Heart left ventricle (tissue), 16 donors: ENCODE results near the gene LRP1. TPM values are rescaled to one million over a fixed set of nuclear protein-coding genes. Genes with fewer than 3 reads are reported as not detected.

ENCODE experiments used
- ATAC-seq, 4 donors: fragments of 200-7000 bp; cut with Tn5 transposase; one replicate each; pipeline ENCODE4 v1.9.1; 2020 to 2022; ENCODE audit warnings: moderate library complexity in 4 of 4, mild to moderate bottlenecking in 3 of 4, moderate number of reproducible peaks in 1 of 4
- DNase-seq, 5 donors: peaks; one replicate each; pipeline ENCODE4 v3.0.0-alpha.2; 2020
- H3K27ac ChIP-seq, 12 donors: fragments of 200-600 bp; sonication (generic) in 4 of 12; one replicate each; pipeline versions ENCODE4 v1.5.0 to v1.8.0; 2016 to 2022; ENCODE audit warnings: mild to moderate bottlenecking in 2 of 12
- H3K27me3 ChIP-seq, 9 donors: fragments of 200-600 bp; sonication (generic) in 2 of 9; one replicate each; pipeline versions ENCODE4 v1.5.1 to v1.8.0; 2016 to 2022; ENCODE audit warnings: mild to moderate bottlenecking in 3 of 9
- H3K36me3 ChIP-seq, 9 donors: fragments of 200-600 bp; sonication (generic) in 2 of 9; one replicate each; pipeline versions ENCODE4 v1.5.0 to v1.8.0; 2018 to 2022; ENCODE audit warnings: mild to moderate bottlenecking in 2 of 9
- H3K4me1 ChIP-seq, 12 donors: fragments of 200-600 bp; sonication (generic) in 4 of 12; one replicate each; pipeline versions ENCODE4 v1.5.0 to v1.8.0; 2016 to 2022; ENCODE audit warnings: mild to moderate bottlenecking in 3 of 12
- H3K4me3 ChIP-seq, 12 donors: fragments of 200-600 bp; sonication (generic) in 4 of 12; one replicate each; pipeline versions ENCODE4 v1.5.0 to v1.8.0; 2017 to 2022; ENCODE audit warnings: mild to moderate bottlenecking in 9 of 12, moderate library complexity in 4 of 12
- H3K9me3 ChIP-seq, 12 donors: fragments of 200-600 bp; sonication (generic) in 4 of 12; one replicate each; pipeline versions ENCODE4 v1.5.0 to v1.8.0; 2016 to 2022; ENCODE audit warnings: mild to moderate bottlenecking in 1 of 12
- POLR2A ChIP-seq, 2 donors: fragments of 450-650 bp; IDR thresholded peaks; one replicate each; pipeline ENCODE4 v1.6.1; 2017; ENCODE audit warnings: antibody characterized with exemption in 2 of 2, mild to moderate bottlenecking in 2 of 2, moderate library complexity in 2 of 2
- WGBS, 4 donors: extraction: QIAGEN DNeasy Blood & Tissue Kit in 2 of 4; methylation state at CpG; one replicate each; pipeline versions ENCODE4 v1.1.5 to v1.1.7; 2013 to 2018; 5-methylcytosine and 5-hydroxymethylcytosine counted together
- intact Hi-C, 10 donors: fragments of 100-400 bp; cut with DNase I; formaldehyde crosslinking; loops; one replicate each; pipeline versions ENCODE4 v1.11.1 to v1.14.2; 2022
- polyA plus RNA-seq, 2 donors: library from polyadenylated mRNA; stranded (reverse); fragments of 200-250 nt; gene quantifications; one replicate each; pipeline ENCODE4 v1.2.3, GENCODE V29; 2013
- total RNA-seq, 9 donors: library from RNA; depleted of rRNA in 2 of 9; stranded (reverse); fragments of >200 nt in 2 of 9; fragmentation: NEBNext Ultra II Directional in 3 of 9; extraction: Animal tissue kit (Norgen Biotek cat#: 25700) in 3 of 9; gene quantifications; one replicate each; pipeline versions ENCODE4 v1.1.0 to v1.2.4, GENCODE V29; 2016 to 2023
- TF ChIP-seq, protein P1 (sequence below), 12 donors: fragments of 200-600 bp; sonication (generic) in 4 of 12; IDR thresholded peaks; one replicate each; pipeline versions ENCODE4 v1.5.0 to v1.8.0; 2018 to 2022; ENCODE audit warnings: antibody characterized with exemption in 12 of 12, mild to moderate bottlenecking in 5 of 12
- donor health status: ischemic (EF 13 %, LVEDD 7.1; RV severe dilation, severe dysfunction).
- donor health status: healthy with polysubstance abuse.
- donor health status: DM: no; HTN: yes; CAD: no.
- donor health status: DM: no; HTN: no; CAD: no.
- donor health status: ischemic (EF 25% LVEDD 6.9; RV normal size, moderate dysfunction).
- donor health status: ischemic (EF 25% LVEDD 5.7; RV mildly dilated, moderate dysfunction).
- donor health status: healthy.
- donor health status: DM: yes; HTN: yes; CAD: no.
- donor health status: ischemic (EF 35%, LVEDD 5.7; RV mildly dilated, moderate dysfunction).
- donor health status: nonischemic (EF 11% LVEDD 7.7; RV severe dilation, severe dysfunction).
- donor health status: DM: yes; HTN: yes; CAD: no.
- donor health status: PGD.
- donor health status: ischemic (EF 29% LVEDD 5.4; RV normal size, mild dysfunction).
- donor health status: nonischemic (EF 23%, LVEDD 6.1; RV moderate dilation, normal function).

Gene LRP1
- total and polyA plus RNA-seq, 11 donors, result 23.0 to 316 (median 69.0) TPM

GRCh38 chr12:57176139-57176477 lies 47.8 kb downstream of the LRP1 start:
- H3K36me3 ChIP-seq, result peaks cover 0 to 93% (median 72%) of the 10 kb centered on the region in 9 donors
- WGBS, 4 donors, result 80 to 88% (median 86%) methylated on average over 9 of the region's 9 CpGs
- intact Hi-C loops, result loop anchor here in 3 of 10 donors (2.0 to 10.0 kb wide), 3 partner anchors 49 to 111 kb away; no protein-coding TSS in a partner anchor

DNA sequence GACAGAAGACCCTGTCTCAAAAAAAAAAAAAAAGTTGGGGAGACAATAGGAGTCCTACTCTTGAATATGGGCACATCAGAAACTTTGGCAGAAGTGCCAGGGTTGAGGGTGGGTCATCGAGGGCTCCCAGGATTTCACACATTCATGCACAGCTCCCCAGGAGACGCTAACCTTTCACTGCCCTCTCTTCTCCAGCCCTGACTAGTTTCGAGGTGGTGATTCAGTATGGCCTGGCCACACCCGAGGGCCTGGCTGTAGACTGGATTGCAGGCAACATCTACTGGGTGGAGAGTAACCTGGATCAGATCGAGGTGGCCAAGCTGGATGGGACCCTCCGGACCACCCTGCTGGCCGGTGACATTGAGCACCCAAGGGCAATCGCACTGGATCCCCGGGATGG lies 48.6 kb downstream of the LRP1 start:
- WGBS, 4 donors, result 92 to 95% (median 93%) methylated on average over 5 to 9 of the region's 9 CpGs
- peaks cover 0 to 94% (median 79%) of the 10 kb centered on the region in 9 donors for H3K36me3 ChIP-seq
- no peak for ATAC-seq

More at GRCh38 chr12:57176139-57176477, 47.8 kb downstream of the LRP1 start:
- H3K27me3 ChIP-seq, result no peaks in the 10 kb centered on the region
- no peaks in the 10 kb centered on the region for H3K9me3 ChIP-seq
- no peak overlapping the region for H3K27ac ChIP-seq
- no peak for ATAC-seq
- TF ChIP-seq, protein P1, sequence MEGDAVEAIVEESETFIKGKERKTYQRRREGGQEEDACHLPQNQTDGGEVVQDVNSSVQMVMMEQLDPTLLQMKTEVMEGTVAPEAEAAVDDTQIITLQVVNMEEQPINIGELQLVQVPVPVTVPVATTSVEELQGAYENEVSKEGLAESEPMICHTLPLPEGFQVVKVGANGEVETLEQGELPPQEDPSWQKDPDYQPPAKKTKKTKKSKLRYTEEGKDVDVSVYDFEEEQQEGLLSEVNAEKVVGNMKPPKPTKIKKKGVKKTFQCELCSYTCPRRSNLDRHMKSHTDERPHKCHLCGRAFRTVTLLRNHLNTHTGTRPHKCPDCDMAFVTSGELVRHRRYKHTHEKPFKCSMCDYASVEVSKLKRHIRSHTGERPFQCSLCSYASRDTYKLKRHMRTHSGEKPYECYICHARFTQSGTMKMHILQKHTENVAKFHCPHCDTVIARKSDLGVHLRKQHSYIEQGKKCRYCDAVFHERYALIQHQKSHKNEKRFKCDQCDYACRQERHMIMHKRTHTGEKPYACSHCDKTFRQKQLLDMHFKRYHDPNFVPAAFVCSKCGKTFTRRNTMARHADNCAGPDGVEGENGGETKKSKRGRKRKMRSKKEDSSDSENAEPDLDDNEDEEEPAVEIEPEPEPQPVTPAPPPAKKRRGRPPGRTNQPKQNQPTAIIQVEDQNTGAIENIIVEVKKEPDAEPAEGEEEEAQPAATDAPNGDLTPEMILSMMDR (IDR thresholded peaks at IDR 0.05), result peak in 2 of 12 donors; percentile 5 to 14
- TF ChIP-seq POLR2A (IDR thresholded peaks at IDR 0.05), result no peak
- H3K4me1 ChIP-seq, result peaks cover 0 to 15% (median 1%) of the 10 kb centered on the region in 12 donors
- DNase-seq, result no peak
- no peak overlapping the region for H3K4me3 ChIP-seq

GRCh38 chr12:57177354-57177753 lies 49.1 kb downstream of the LRP1 start:
- no peak overlapping the region for H3K4me3 ChIP-seq
- no peaks in the 10 kb centered on the region for H3K27me3 ChIP-seq
- peaks cover 0 to 15% (median 1%) of the 10 kb centered on the region in 12 donors for H3K4me1 ChIP-seq
- ATAC-seq (no peak), DNase-seq (no peak)
- WGBS, 4 donors, result 93 to 96% (median 93%) methylated on average over 16 of the region's 16 CpGs
- peaks cover 0 to 98% (median 84%) of the 10 kb centered on the region in 9 donors for H3K36me3 ChIP-seq
- TF ChIP-seq POLR2A (IDR thresholded peaks at IDR 0.05), result no peak
- TF ChIP-seq, protein P1 (IDR thresholded peaks at IDR 0.05), result no peak
- no peaks in the 10 kb centered on the region for H3K9me3 ChIP-seq
- intact Hi-C loops, result loop anchor here in 3 of 10 donors (2.0 to 10.0 kb wide), 3 partner anchors 51 to 113 kb away; no protein-coding TSS in a partner anchor
- H3K27ac ChIP-seq, result no peak overlapping the region

More for the DNA sequence above, 48.6 kb downstream of the LRP1 start:
- TF ChIP-seq, protein P1 (IDR thresholded peaks at IDR 0.05), result no peak
- no peak for TF ChIP-seq POLR2A (IDR thresholded peaks at IDR 0.05)
- no peaks in the 10 kb centered on the region for H3K27me3 ChIP-seq
- no peaks in the 10 kb centered on the region for H3K9me3 ChIP-seq
- no peak overlapping the region for H3K27ac ChIP-seq
- intact Hi-C loops, result loop anchor here in 3 of 10 donors (2.0 to 10.0 kb wide), 3 partner anchors 50 to 112 kb away; no protein-coding TSS in a partner anchor
- no peak for DNase-seq
- H3K4me3 ChIP-seq, result no peak overlapping the region
- peaks cover 0 to 15% (median 1%) of the 10 kb centered on the region in 12 donors for H3K4me1 ChIP-seq

DNA sequence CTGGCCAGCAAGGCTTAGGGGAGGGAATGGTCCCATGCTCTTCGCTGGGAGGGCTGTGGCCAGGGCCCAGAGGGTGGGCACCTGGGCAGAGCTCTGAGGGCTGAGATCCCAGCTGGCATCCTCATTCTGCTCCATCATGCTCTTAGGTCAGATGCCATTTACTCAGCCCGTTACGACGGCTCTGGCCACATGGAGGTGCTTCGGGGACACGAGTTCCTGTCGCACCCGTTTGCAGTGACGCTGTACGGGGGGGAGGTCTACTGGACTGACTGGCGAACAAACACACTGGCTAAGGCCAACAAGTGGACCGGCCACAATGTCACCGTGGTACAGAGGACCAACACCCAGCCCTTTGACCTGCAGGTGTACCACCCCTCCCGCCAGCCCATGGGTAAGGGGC lies 49.9 kb downstream of the LRP1 start:
- 87 to 93% (median 91%) methylated on average over 12 to 14 of the region's 14 CpGs for WGBS, 4 donors
- Histone ChIP-seq H3K36me3 (peaks cover 0 to 97% (median 77%) of the 10 kb centered on the region in 9 donors), H3K4me3 (no peak overlapping the region), H3K4me1 (peaks cover 0 to 15% (median 1%) of the 10 kb centered on the region in 12 donors), H3K9me3 (no peaks in the 10 kb centered on the region), H3K27me3 (no peaks in the 10 kb centered on the region), H3K27ac (no peak overlapping the region)
- TF ChIP-seq, protein P1 (IDR thresholded peaks at IDR 0.05), result no peak
- TF ChIP-seq POLR2A (IDR thresholded peaks at IDR 0.05), result no peak
- intact Hi-C loops, result loop anchor here in 2 of 10 donors (5.0 to 10.0 kb wide), 2 partner anchors 111 to 113 kb away; no protein-coding TSS in a partner anchor
- ATAC-seq, result no peak
- no peak for DNase-seq
